ENCODE results near the gene EDARADD. TPM values are rescaled to one million over a fixed set of nuclear protein-coding genes. Genes with fewer than 3 reads are reported as not detected.
"Not testable (repeated sequence)": the region's sequence is repeated elsewhere in the genome, so short reads cannot be mapped to it uniquely, and the experiment has no call there.

EDARADD gene
- total RNA-seq, 1 donor from 2014 or later, result 0.89 TPM

DNA sequence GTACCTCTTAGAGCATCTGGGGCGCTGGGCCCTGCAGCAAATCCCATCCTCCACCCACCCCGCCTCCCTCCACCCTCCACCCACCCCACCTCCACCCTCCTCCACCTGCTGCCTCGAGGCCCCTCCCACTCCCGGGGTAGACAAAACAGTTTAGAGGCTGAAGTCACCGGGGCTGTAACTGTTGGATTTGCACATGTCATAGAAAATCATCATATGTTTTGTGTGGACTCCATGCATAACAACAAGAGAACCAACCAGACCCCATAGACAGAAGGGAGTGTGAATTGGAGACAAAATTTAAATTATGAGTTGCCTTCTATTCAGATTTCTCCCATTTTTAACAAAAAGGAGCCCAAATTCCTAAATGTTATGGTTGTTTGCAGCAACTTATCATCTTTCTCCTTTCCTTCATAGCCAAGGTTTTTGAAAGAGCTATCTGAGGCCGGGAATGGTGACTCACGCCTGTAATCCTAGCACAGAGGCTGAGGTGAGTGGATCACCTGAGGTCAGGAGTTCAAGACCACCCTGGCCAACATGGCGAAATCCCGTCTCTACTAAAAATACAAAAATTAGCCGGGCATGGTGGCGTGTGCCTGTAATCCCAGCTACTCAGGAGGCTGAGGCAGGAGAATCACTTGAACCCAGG is 101.5 kb downstream of the EDARADD start:
- TF ChIP-seq, protein P1, sequence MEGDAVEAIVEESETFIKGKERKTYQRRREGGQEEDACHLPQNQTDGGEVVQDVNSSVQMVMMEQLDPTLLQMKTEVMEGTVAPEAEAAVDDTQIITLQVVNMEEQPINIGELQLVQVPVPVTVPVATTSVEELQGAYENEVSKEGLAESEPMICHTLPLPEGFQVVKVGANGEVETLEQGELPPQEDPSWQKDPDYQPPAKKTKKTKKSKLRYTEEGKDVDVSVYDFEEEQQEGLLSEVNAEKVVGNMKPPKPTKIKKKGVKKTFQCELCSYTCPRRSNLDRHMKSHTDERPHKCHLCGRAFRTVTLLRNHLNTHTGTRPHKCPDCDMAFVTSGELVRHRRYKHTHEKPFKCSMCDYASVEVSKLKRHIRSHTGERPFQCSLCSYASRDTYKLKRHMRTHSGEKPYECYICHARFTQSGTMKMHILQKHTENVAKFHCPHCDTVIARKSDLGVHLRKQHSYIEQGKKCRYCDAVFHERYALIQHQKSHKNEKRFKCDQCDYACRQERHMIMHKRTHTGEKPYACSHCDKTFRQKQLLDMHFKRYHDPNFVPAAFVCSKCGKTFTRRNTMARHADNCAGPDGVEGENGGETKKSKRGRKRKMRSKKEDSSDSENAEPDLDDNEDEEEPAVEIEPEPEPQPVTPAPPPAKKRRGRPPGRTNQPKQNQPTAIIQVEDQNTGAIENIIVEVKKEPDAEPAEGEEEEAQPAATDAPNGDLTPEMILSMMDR (IDR thresholded peaks at IDR 0.05), result no peak
- no peaks in the 10 kb centered on the region for H3K9me3 ChIP-seq
- DNase-seq, result no peak
- no peak overlapping the region for H3K4me3 ChIP-seq
- intact Hi-C loops (cut with DNase I), result no loop called here
- no peaks in the 10 kb centered on the region for H3K36me3 ChIP-seq
- no peaks in the 10 kb centered on the region for H3K4me1 ChIP-seq
- no peak for ATAC-seq
- no peak overlapping the region for H3K27ac ChIP-seq
- no peaks in the 10 kb centered on the region for H3K27me3 ChIP-seq (ENCODE audit: low read depth)

DNA sequence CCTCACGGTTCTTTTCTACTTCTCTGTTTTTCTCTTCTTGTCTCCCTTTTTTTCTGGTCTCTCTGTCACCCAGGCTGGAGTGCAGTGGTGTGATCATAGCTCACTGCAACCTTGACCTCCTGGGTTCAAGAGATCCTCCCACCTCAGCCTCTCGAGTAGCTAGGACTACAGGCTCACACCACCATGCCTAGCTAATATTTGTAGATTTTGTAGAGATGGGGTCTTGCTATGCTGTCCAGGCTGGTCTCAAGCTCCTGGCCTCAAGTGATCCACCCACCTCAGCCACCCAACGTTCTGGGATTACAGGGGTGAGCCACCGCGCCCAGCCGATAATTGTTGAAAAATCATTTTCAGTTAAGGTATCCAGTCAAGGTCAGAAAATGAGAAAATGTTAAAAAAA is 103.8 kb downstream of the EDARADD start:
- H3K36me3 ChIP-seq, result no peaks in the 10 kb centered on the region
- no peak overlapping the region for H3K4me3 ChIP-seq
- no peak overlapping the region for H3K27ac ChIP-seq
- H3K27me3 ChIP-seq (ENCODE audit: low read depth), result no peaks in the 10 kb centered on the region
- peaks cover under 1% of the 10 kb centered on the region for H3K4me1 ChIP-seq
- intact Hi-C loops (cut with DNase I), result no loop called here
- ATAC-seq (no peak), DNase-seq (no peak)
- no peaks in the 10 kb centered on the region for H3K9me3 ChIP-seq
- TF ChIP-seq, protein P1 (IDR thresholded peaks at IDR 0.05), result no peak

DNA sequence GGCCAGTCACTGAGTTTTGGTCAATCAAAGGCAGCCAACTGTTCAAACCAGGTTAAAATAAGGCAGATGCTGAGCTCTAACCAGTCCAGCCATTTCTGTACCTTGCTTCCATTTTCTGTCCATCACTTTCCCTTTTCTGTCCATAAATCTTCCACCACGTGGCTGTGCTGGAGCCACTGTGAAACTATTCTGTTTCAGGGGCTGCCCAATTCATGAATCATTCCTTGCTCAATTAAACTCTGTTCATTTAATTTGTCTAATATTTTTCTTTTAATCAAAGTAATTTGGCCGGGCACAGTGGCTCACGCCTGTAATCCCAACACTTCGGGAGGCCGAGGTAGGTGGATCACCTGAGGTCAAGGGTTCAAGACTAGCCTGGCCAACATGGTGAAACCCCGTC is 107.0 kb downstream of the EDARADD start:
- H3K36me3 ChIP-seq, result no peaks in the 10 kb centered on the region
- H3K4me1 ChIP-seq, result peaks cover 7% of the 10 kb centered on the region
- TF ChIP-seq, protein P1 (IDR thresholded peaks at IDR 0.05), result no peak
- intact Hi-C loops (cut with DNase I), result no loop called here
- DNase-seq, result no peak
- H3K27ac ChIP-seq, result no peak overlapping the region
- H3K27me3 ChIP-seq (ENCODE audit: low read depth), result no peaks in the 10 kb centered on the region
- H3K4me3 ChIP-seq, result no peak overlapping the region
- no peak for ATAC-seq
- H3K9me3 ChIP-seq, result no peaks in the 10 kb centered on the region

DNA sequence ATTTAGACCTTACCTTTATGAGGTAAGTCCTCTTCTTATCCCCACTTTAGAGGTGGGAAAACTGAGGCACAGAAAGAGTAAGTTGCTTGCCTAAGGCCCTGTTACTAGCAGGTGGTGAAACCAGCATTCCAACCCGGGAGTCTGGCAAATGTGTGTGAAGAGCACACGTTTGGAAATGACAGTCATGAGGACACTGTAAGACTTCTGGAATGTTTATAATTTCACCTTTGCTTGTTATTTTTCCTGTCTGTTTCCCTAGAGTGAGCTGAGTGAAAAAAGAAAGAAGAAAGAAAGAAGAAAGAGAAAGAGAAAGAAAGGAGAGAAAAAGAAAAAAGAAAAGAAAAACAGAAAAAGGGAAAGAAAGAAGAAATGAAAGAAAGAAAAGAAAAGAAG is 108.5 kb downstream of the EDARADD start:
- ATAC-seq, result no peak
- TF ChIP-seq, protein P1 (IDR thresholded peaks at IDR 0.05), result no peak
- Histone ChIP-seq H3K4me3 (no peak overlapping the region), H3K27ac (no peak overlapping the region), H3K36me3 (no peaks in the 10 kb centered on the region), H3K9me3 (no peaks in the 10 kb centered on the region), H3K27me3 (ENCODE audit: low read depth) (no peaks in the 10 kb centered on the region), H3K4me1 (peaks cover 7% of the 10 kb centered on the region)
- intact Hi-C loops (cut with DNase I), result no loop called here
- DNase-seq, result no peak

DNA sequence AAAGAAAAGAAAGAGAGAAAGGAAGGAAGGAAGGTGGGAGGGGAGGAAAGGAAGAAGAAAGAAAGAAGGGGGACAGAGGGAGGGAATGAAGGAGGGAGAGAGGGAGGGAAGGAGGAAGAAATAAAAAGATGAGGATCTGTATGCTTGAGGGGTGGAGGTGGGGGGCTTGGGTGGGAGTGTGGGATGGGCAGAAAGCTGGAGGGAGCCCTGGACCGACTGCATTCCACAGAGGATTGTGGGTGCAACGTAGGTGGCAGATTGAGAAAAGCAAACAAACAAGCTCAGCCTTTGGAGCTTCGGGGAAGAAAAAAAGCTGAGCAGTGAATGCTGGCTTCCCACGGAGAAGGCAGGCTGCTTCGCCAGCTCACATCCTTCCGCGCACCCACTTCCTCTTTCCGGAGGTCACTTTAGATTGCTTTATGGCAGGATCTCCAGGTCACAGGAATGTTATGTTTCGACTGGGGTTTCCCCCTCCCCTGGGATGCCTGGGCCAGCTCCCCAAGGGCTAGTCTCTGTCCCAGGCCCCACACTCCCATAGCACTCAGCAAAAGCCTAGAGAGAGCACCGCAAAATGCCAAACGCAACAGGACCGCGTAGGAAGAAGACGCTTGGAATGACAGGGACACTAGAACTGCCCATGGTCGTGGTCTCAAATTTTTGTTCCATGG is 109.0 kb downstream of the EDARADD start:
- DNase-seq, result peak; percentile 76
- peaks cover 7% of the 10 kb centered on the region for H3K4me1 ChIP-seq
- peak overlapping the region; percentile 56 for H3K27ac ChIP-seq
- no peaks in the 10 kb centered on the region for H3K36me3 ChIP-seq
- no peaks in the 10 kb centered on the region for H3K27me3 ChIP-seq (ENCODE audit: low read depth)
- no peaks in the 10 kb centered on the region for H3K9me3 ChIP-seq
- intact Hi-C loops (cut with DNase I), result no loop called here
- TF ChIP-seq, protein P1 (IDR thresholded peaks at IDR 0.05), result no peak
- ATAC-seq, result peak; percentile 75 to 79
- peak overlapping the region; percentile 32 for H3K4me3 ChIP-seq

DNA sequence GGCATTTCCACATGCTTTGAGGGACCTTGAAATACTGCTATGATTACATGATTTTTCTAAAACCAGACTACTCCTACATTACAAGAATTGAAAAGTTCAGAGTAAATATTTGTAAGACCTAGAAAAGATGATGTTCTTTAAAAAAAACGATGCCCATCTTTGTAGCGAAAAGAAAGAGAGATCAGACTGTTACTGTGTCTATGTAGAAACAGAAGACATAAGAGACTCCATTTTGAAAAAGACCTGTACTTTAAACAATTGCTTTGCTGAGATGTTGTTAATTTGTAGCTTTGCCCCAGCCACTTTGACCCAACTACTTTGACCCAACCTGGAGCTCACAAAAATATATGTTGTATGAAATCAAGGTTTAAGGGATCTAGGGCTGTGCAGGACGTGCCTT is 110.3 kb downstream of the EDARADD start:
- H3K36me3 ChIP-seq; ATAC-seq; H3K27ac ChIP-seq; H3K27me3 ChIP-seq (ENCODE audit: low read depth); H3K9me3 ChIP-seq; DNase-seq; H3K4me3 ChIP-seq; H3K4me1 ChIP-seq; intact Hi-C loops (cut with DNase I): not testable (repeated sequence)

Data from lower lobe of right lung (tissue), 2 donors.